SK-N-MC (cell line): ENCODE measurements around the gene DDAH2.

Source experiments
- EZH2 ChIP-seq: fragments of 200-600 bp; sonication (generic); IDR thresholded peaks from one replicate; pipeline ENCODE4 v1.6.1; 2017; ENCODE audit warnings: antibody characterized with exemption
- POLR2AphosphoS5 ChIP-seq: IDR thresholded peaks from 2 replicates; pipeline ENCODE4 v1.6.1; 2012; ENCODE audit warnings: mild to moderate bottlenecking, low read depth, low read length, borderline replicate concordance

DNA sequence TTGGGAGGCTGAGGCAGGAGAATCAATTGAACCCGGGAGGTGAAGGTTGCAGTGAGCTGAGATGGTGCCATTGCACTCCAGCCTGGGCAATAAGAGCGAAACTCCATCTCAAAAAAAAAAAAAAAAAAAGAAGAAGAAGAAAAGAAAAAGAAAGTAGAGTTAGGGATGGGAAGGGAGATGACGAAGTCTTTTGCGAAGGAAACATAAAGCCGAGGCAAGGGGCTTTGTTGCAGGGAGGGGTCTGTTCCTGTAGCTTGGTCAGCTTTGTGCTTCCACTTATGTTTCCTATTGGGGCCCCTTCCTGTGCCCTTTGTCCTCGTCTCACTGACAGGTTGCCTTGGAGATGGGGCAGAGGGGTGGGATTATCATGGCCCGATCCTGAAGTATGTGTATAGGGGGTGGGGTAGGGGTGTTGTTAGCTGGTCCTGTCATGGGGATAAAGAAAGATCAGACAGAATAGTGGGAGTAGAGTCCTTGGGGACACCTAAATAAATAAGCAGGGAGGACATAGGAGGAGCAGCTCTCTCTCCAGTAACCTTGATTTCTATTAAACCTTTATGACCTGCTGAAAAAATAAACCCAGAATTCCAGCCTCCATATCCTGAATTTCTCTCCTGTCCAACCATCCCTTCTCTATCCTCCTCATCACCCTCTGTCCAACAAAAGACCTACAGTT lies 8.4 kb upstream of the DDAH2 start:
- TF ChIP-seq POLR2AphosphoS5 = no peak
- TF ChIP-seq EZH2 = no peak
